ENCODE results near the gene TBRG1. TPM values are rescaled to one million over a fixed set of nuclear protein-coding genes. Genes with fewer than 3 reads are reported as not detected.

The TBRG1 gene
- total RNA-seq, 1 donor from 2014 or later, result 37.4 TPM

- intact Hi-C loops (cut with micrococcal nuclease), result no loop called here
- Mint-ChIP-seq H3K4me3 (ENCODE audit: low read depth) (no peak overlapping the region), H3K9me3 (no peaks in the 10 kb centered on the region), H3K36me3 (ENCODE audit: low read depth) (no peaks in the 10 kb centered on the region), H3K27ac (no peak overlapping the region), H3K27me3 (ENCODE audit: low read depth) (no peaks in the 10 kb centered on the region), H3K4me1 (ENCODE audit: low read depth) (no peaks in the 10 kb centered on the region)
- no peak for DNase-seq (ENCODE audit: low spot score)
Measured at GRCh38 chr11:124656774-124657630, 34.3 kb downstream of the TBRG1 start.

- H3K9me3 Mint-ChIP-seq, result no peaks in the 10 kb centered on the region
- no peak overlapping the region for H3K4me3 Mint-ChIP-seq (ENCODE audit: low read depth)
- no peaks in the 10 kb centered on the region for H3K36me3 Mint-ChIP-seq (ENCODE audit: low read depth)
- H3K27me3 Mint-ChIP-seq (ENCODE audit: low read depth), result no peaks in the 10 kb centered on the region
- intact Hi-C loops (cut with micrococcal nuclease), result no loop called here
- DNase-seq (ENCODE audit: low spot score), result no peak
- H3K27ac Mint-ChIP-seq, result no peak overlapping the region
- H3K4me1 Mint-ChIP-seq (ENCODE audit: low read depth), result no peaks in the 10 kb centered on the region
Measured at GRCh38 chr11:124657904-124658303, 35.2 kb downstream of the TBRG1 start.

- H3K4me1 Mint-ChIP-seq (ENCODE audit: low read depth), result no peaks in the 10 kb centered on the region
- H3K9me3 Mint-ChIP-seq, result no peaks in the 10 kb centered on the region
- no peak overlapping the region for H3K4me3 Mint-ChIP-seq (ENCODE audit: low read depth)
- intact Hi-C loops (cut with micrococcal nuclease), result no loop called here
- H3K27me3 Mint-ChIP-seq (ENCODE audit: low read depth), result no peaks in the 10 kb centered on the region
- no peaks in the 10 kb centered on the region for H3K36me3 Mint-ChIP-seq (ENCODE audit: low read depth)
- DNase-seq (ENCODE audit: low spot score), result no peak
- no peak overlapping the region for H3K27ac Mint-ChIP-seq
Measured at GRCh38 chr11:124658501-124658900, 35.8 kb downstream of the TBRG1 start.

GRCh38 chr11:124658986-124659385, 36.3 kb downstream of the TBRG1 start:
- no peaks in the 10 kb centered on the region for H3K9me3 Mint-ChIP-seq
- no peaks in the 10 kb centered on the region for H3K4me1 Mint-ChIP-seq (ENCODE audit: low read depth)
- intact Hi-C loops (cut with micrococcal nuclease), result no loop called here
- H3K27ac Mint-ChIP-seq, result no peak overlapping the region
- no peaks in the 10 kb centered on the region for H3K36me3 Mint-ChIP-seq (ENCODE audit: low read depth)
- no peak for DNase-seq (ENCODE audit: low spot score)
- no peak overlapping the region for H3K4me3 Mint-ChIP-seq (ENCODE audit: low read depth)
- no peaks in the 10 kb centered on the region for H3K27me3 Mint-ChIP-seq (ENCODE audit: low read depth)

GRCh38 chr11:124661553-124661952, 38.9 kb downstream of the TBRG1 start:
- H3K4me3 Mint-ChIP-seq (ENCODE audit: low read depth), result no peak overlapping the region
- H3K4me1 Mint-ChIP-seq (ENCODE audit: low read depth), result no peaks in the 10 kb centered on the region
- H3K27me3 Mint-ChIP-seq (ENCODE audit: low read depth), result no peaks in the 10 kb centered on the region
- DNase-seq (ENCODE audit: low spot score), result no peak
- H3K36me3 Mint-ChIP-seq (ENCODE audit: low read depth), result no peaks in the 10 kb centered on the region
- intact Hi-C loops (cut with micrococcal nuclease), result no loop called here
- H3K27ac Mint-ChIP-seq, result no peak overlapping the region
- H3K9me3 Mint-ChIP-seq, result no peaks in the 10 kb centered on the region

GRCh38 chr11:124662106-124662505, 39.4 kb downstream of the TBRG1 start:
- H3K27me3 Mint-ChIP-seq (ENCODE audit: low read depth), result no peaks in the 10 kb centered on the region
- DNase-seq (ENCODE audit: low spot score), result no peak
- H3K36me3 Mint-ChIP-seq (ENCODE audit: low read depth), result no peaks in the 10 kb centered on the region
- no peak overlapping the region for H3K27ac Mint-ChIP-seq
- H3K4me1 Mint-ChIP-seq (ENCODE audit: low read depth), result no peaks in the 10 kb centered on the region
- no peak overlapping the region for H3K4me3 Mint-ChIP-seq (ENCODE audit: low read depth)
- intact Hi-C loops (cut with micrococcal nuclease), result no loop called here
- no peaks in the 10 kb centered on the region for H3K9me3 Mint-ChIP-seq

- Mint-ChIP-seq H3K27ac (no peak overlapping the region), H3K4me1 (ENCODE audit: low read depth) (no peaks in the 10 kb centered on the region), H3K36me3 (ENCODE audit: low read depth) (no peaks in the 10 kb centered on the region), H3K9me3 (no peaks in the 10 kb centered on the region), H3K27me3 (ENCODE audit: low read depth) (no peaks in the 10 kb centered on the region), H3K4me3 (ENCODE audit: low read depth) (no peak overlapping the region)
- no peak for DNase-seq (ENCODE audit: low spot score)
- intact Hi-C loops (cut with micrococcal nuclease), result no loop called here
Measured at GRCh38 chr11:124663861-124664260, 41.2 kb downstream of the TBRG1 start.

GRCh38 chr11:124667601-124668000, 44.9 kb downstream of the TBRG1 start:
- H3K9me3 Mint-ChIP-seq, result no peaks in the 10 kb centered on the region
- peaks cover 15% of the 10 kb centered on the region for H3K4me1 Mint-ChIP-seq (ENCODE audit: low read depth)
- H3K4me3 Mint-ChIP-seq (ENCODE audit: low read depth), result no peak overlapping the region
- intact Hi-C loops (cut with micrococcal nuclease), result no loop called here
- no peak for DNase-seq (ENCODE audit: low spot score)
- no peaks in the 10 kb centered on the region for H3K36me3 Mint-ChIP-seq (ENCODE audit: low read depth)
- H3K27me3 Mint-ChIP-seq (ENCODE audit: low read depth), result no peaks in the 10 kb centered on the region
- H3K27ac Mint-ChIP-seq, result no peak overlapping the region

GRCh38 chr11:124669193-124669592, 46.5 kb downstream of the TBRG1 start:
- Mint-ChIP-seq H3K4me1 (ENCODE audit: low read depth) (peaks cover 25% of the 10 kb centered on the region), H3K27ac (no peak overlapping the region), H3K4me3 (ENCODE audit: low read depth) (no peak overlapping the region), H3K9me3 (no peaks in the 10 kb centered on the region), H3K27me3 (ENCODE audit: low read depth) (no peaks in the 10 kb centered on the region), H3K36me3 (ENCODE audit: low read depth) (no peaks in the 10 kb centered on the region)
- intact Hi-C loops (cut with micrococcal nuclease), result loop anchor here (1.0 kb wide), 3 partner anchors 94 to 197 kb away; no protein-coding TSS in a partner anchor
- DNase-seq (ENCODE audit: low spot score), result peak; percentile 24

GRCh38 chr11:124670732-124671131, 48.1 kb downstream of the TBRG1 start:
- intact Hi-C loops (cut with micrococcal nuclease), result no loop called here
- no peaks in the 10 kb centered on the region for H3K27me3 Mint-ChIP-seq (ENCODE audit: low read depth)
- H3K4me1 Mint-ChIP-seq (ENCODE audit: low read depth), result peaks cover 36% of the 10 kb centered on the region
- no peak overlapping the region for H3K4me3 Mint-ChIP-seq (ENCODE audit: low read depth)
- DNase-seq (ENCODE audit: low spot score), result peak; percentile 18
- H3K36me3 Mint-ChIP-seq (ENCODE audit: low read depth), result no peaks in the 10 kb centered on the region
- H3K27ac Mint-ChIP-seq, result no peak overlapping the region
- no peaks in the 10 kb centered on the region for H3K9me3 Mint-ChIP-seq

GRCh38 chr11:124672536-124673215, 50.0 kb downstream of the TBRG1 start:
- peak overlapping the region; percentile 88 for H3K4me3 Mint-ChIP-seq (ENCODE audit: low read depth)
- no peak for DNase-seq (ENCODE audit: low spot score)
- intact Hi-C loops (cut with micrococcal nuclease), result loop anchor here (1.0 to 2.0 kb wide), 6 partner anchors 50 to 438 kb away; partner anchors contain the start of genes CCDC15, MSANTD2, TBRG1 and TMEM218
- H3K27me3 Mint-ChIP-seq (ENCODE audit: low read depth), result no peaks in the 10 kb centered on the region
- H3K4me1 Mint-ChIP-seq (ENCODE audit: low read depth), result peaks cover 36% of the 10 kb centered on the region
- H3K9me3 Mint-ChIP-seq, result no peaks in the 10 kb centered on the region
- H3K27ac Mint-ChIP-seq, result peak overlapping the region; percentile 60
- H3K36me3 Mint-ChIP-seq (ENCODE audit: low read depth), result no peaks in the 10 kb centered on the region

- H3K27ac Mint-ChIP-seq, result peak within 1 kb of the TSS; percentile 86
- H3K4me1 Mint-ChIP-seq (ENCODE audit: low read depth), result peaks cover 36% of the 10 kb centered on the region
- H3K27me3 Mint-ChIP-seq (ENCODE audit: low read depth), result no peaks in the 10 kb centered on the region
- peak; percentile 84 for DNase-seq (ENCODE audit: low spot score)
- no peaks in the 10 kb centered on the region for H3K9me3 Mint-ChIP-seq
- H3K4me3 Mint-ChIP-seq (ENCODE audit: low read depth), result peak within 1 kb of the TSS; percentile 88
- intact Hi-C loops (cut with micrococcal nuclease), result loop anchor here (1.0 to 2.0 kb wide), 6 partner anchors 51 to 437 kb away; partner anchors contain the start of genes CCDC15, MSANTD2, TBRG1 and TMEM218
- H3K36me3 Mint-ChIP-seq (ENCODE audit: low read depth), result no peaks in the 10 kb centered on the region
Measured at GRCh38 chr11:124673333-124674167, 50.9 kb downstream of the TBRG1 start, which contains the start of the genes SIAE and SPA17. TSS of gene SIAE (minus strand) at chr11:124673739. CDS start at chr11:124673708, 31 bp downstream. TSS of gene SPA17 (plus strand) at chr11:124673904. CDS start at chr11:124675265, 1,361 bp downstream.

Data from activated T-helper 2 cell treated with anti-CD3 and anti-CD28 coated beads, Interferon-gamma antibody, Interleukin-2, Interleukin-4, amounts not matched to agents 10 μg/mL and 5 μg/mL and 100 μg/mL, durations not matched to agents 14 hours and 24 hours and 36 hours (primary cell).